ENCODE results near the gene RBSN. TPM values are rescaled to one million over a fixed set of nuclear protein-coding genes. Genes with fewer than 3 reads are reported as not detected.

RBSN gene
- total and polyA plus RNA-seq, 2 experiments from 2014 or later = 10.6 to 26.5 TPM

DNA sequence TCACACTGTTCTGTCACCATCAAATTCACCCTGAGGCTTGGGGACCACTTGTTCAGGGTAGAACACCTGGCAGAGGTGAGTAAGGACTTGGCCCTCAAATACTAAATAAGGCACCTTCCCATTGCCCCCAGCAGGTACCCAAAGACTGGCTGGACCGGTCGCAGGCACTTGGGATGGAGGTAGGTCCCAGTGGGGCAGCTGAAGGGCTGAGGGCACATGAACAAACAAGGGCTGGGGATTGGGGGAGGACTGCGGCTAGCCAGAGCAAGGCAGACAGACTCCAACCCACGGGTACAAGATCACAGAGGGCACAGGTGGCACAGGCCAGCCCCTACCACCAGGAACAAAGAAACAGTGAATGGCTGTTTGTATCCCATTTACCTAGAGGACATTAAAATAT lies 35.7 kb downstream of the RBSN start:
- Histone ChIP-seq H2AFZ (no peak overlapping the region), H3K27me3 (ENCODE audit: insufficient read depth) (no peaks in the 10 kb centered on the region), H3K79me2 (replicated peaks; ENCODE audit: insufficient read depth) (peaks cover 50% of the 10 kb centered on the region), H3K4me2 (peak overlapping the region; percentile 77), H3K36me3 (ENCODE audit: insufficient read depth) (peaks cover 8% of the 10 kb centered on the region), H3K27ac (ENCODE audit: low read depth) (no peak overlapping the region), H3F3A (replicated peaks; ENCODE audit: low read depth) (no peaks in the 10 kb centered on the region), H3K4me3 (peak overlapping the region; percentile 93), H3K9me2 (ENCODE audit: insufficient read depth) (no peaks in the 10 kb centered on the region), H4K20me1 (replicated peaks; ENCODE audit: insufficient read depth) (peaks cover 8% of the 10 kb centered on the region; the same call in 1 of the 2 replicates), H3K4me1 (ENCODE audit: insufficient read depth) (peaks cover 6% of the 10 kb centered on the region; the same call in 1 of the 2 replicates)
- Mint-ChIP-seq H3K4me1 (peaks cover 18% of the 10 kb centered on the region), H3K36me3 (ENCODE audit: low read depth) (peaks cover 47% of the 10 kb centered on the region), H3K27ac (0 out of 2 replicates have a peak overlapping the region, but pooled peaks have one; percentile 65), H3K9me3 (peaks cover 4% of the 10 kb centered on the region), H3K4me3 (peak overlapping the region; percentile 98), H3K27me3 (ENCODE audit: insufficient read depth, low read depth, poor library complexity) (peaks cover 10% of the 10 kb centered on the region)
- DNase-seq (ENCODE audit: low spot score) (no peak), ATAC-seq (no peak)
- TF ChIP-seq, protein P1, sequence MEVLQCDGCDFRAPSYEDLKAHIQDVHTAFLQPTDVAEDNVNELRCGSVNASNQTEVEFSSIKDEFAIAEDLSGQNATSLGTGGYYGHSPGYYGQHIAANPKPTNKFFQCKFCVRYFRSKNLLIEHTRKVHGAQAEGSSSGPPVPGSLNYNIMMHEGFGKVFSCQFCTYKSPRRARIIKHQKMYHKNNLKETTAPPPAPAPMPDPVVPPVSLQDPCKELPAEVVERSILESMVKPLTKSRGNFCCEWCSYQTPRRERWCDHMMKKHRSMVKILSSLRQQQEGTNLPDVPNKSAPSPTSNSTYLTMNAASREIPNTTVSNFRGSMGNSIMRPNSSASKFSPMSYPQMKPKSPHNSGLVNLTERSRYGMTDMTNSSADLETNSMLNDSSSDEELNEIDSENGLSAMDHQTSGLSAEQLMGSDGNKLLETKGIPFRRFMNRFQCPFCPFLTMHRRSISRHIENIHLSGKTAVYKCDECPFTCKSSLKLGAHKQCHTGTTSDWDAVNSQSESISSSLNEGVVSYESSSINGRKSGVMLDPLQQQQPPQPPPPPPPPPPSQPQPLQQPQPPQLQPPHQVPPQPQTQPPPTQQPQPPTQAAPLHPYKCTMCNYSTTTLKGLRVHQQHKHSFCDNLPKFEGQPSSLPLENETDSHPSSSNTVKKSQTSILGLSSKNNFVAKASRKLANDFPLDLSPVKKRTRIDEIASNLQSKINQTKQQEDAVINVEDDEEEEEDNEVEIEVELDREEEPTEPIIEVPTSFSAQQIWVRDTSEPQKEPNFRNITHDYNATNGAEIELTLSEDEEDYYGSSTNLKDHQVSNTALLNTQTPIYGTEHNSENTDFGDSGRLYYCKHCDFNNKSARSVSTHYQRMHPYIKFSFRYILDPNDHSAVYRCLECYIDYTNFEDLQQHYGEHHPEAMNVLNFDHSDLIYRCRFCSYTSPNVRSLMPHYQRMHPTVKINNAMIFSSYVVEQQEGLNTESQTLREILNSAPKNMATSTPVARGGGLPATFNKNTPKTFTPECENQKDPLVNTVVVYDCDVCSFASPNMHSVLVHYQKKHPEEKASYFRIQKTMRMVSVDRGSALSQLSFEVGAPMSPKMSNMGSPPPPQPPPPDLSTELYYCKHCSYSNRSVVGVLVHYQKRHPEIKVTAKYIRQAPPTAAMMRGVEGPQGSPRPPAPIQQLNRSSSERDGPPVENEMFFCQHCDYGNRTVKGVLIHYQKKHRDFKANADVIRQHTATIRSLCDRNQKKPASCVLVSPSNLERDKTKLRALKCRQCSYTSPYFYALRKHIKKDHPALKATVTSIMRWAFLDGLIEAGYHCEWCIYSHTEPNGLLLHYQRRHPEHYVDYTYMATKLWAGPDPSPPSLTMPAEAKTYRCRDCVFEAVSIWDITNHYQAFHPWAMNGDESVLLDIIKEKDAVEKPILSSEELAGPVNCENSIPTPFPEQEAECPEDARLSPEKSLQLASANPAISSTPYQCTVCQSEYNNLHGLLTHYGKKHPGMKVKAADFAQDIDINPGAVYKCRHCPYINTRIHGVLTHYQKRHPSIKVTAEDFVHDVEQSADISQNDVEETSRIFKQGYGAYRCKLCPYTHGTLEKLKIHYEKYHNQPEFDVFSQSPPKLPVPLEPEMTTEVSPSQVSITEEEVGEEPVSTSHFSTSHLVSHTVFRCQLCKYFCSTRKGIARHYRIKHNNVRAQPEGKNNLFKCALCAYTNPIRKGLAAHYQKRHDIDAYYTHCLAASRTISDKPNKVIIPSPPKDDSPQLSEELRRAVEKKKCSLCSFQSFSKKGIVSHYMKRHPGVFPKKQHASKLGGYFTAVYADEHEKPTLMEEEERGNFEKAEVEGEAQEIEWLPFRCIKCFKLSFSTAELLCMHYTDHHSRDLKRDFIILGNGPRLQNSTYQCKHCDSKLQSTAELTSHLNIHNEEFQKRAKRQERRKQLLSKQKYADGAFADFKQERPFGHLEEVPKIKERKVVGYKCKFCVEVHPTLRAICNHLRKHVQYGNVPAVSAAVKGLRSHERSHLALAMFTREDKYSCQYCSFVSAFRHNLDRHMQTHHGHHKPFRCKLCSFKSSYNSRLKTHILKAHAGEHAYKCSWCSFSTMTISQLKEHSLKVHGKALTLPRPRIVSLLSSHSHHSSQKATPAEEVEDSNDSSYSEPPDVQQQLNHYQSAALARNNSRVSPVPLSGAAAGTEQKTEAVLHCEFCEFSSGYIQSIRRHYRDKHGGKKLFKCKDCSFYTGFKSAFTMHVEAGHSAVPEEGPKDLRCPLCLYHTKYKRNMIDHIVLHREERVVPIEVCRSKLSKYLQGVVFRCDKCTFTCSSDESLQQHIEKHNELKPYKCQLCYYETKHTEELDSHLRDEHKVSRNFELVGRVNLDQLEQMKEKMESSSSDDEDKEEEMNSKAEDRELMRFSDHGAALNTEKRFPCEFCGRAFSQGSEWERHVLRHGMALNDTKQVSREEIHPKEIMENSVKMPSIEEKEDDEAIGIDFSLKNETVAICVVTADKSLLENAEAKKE (CRISPR knock-in tag; IDR thresholded peaks at IDR 0.05) = no peak
- TF ChIP-seq, protein P2, sequence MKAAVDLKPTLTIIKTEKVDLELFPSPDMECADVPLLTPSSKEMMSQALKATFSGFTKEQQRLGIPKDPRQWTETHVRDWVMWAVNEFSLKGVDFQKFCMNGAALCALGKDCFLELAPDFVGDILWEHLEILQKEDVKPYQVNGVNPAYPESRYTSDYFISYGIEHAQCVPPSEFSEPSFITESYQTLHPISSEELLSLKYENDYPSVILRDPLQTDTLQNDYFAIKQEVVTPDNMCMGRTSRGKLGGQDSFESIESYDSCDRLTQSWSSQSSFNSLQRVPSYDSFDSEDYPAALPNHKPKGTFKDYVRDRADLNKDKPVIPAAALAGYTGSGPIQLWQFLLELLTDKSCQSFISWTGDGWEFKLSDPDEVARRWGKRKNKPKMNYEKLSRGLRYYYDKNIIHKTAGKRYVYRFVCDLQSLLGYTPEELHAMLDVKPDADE (IDR thresholded peaks at IDR 0.05) = no peak
- no peak for TF ChIP-seq ZNF114 (CRISPR knock-in tag; IDR thresholded peaks at IDR 0.05)
- no peak for TF ChIP-seq STAT1 (IDR thresholded peaks at IDR 0.05; ENCODE audit: unreplicated experiment)
- no peak for TF ChIP-seq POLR2AphosphoS5 (IDR thresholded peaks at IDR 0.05; ENCODE audit: low read depth)
- TF ChIP-seq EZH2phosphoT487 (IDR thresholded peaks at IDR 0.05; ENCODE audit: unreplicated experiment) = no peak
- no peak for TF ChIP-seq EZH2 (IDR thresholded peaks at IDR 0.05; ENCODE audit: low read depth, unreplicated experiment)
- no peak for TF ChIP-seq CREB1 (CRISPR knock-in tag; IDR thresholded peaks at IDR 0.05; ENCODE audit: low read depth)
- no peak for TF ChIP-seq NANOG (IDR thresholded peaks at IDR 0.05; ENCODE audit: borderline replicate concordance)
- no peak for TF ChIP-seq ZNF331 (CRISPR knock-in tag; IDR thresholded peaks at IDR 0.05; ENCODE audit: low read depth)
- TF ChIP-seq JUNB (IDR thresholded peaks at IDR 0.05; ENCODE audit: unreplicated experiment) = no peak
- TF ChIP-seq, protein P3, sequence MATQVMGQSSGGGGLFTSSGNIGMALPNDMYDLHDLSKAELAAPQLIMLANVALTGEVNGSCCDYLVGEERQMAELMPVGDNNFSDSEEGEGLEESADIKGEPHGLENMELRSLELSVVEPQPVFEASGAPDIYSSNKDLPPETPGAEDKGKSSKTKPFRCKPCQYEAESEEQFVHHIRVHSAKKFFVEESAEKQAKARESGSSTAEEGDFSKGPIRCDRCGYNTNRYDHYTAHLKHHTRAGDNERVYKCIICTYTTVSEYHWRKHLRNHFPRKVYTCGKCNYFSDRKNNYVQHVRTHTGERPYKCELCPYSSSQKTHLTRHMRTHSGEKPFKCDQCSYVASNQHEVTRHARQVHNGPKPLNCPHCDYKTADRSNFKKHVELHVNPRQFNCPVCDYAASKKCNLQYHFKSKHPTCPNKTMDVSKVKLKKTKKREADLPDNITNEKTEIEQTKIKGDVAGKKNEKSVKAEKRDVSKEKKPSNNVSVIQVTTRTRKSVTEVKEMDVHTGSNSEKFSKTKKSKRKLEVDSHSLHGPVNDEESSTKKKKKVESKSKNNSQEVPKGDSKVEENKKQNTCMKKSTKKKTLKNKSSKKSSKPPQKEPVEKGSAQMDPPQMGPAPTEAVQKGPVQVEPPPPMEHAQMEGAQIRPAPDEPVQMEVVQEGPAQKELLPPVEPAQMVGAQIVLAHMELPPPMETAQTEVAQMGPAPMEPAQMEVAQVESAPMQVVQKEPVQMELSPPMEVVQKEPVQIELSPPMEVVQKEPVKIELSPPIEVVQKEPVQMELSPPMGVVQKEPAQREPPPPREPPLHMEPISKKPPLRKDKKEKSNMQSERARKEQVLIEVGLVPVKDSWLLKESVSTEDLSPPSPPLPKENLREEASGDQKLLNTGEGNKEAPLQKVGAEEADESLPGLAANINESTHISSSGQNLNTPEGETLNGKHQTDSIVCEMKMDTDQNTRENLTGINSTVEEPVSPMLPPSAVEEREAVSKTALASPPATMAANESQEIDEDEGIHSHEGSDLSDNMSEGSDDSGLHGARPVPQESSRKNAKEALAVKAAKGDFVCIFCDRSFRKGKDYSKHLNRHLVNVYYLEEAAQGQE (IDR thresholded peaks at IDR 0.05; ENCODE audit: unreplicated experiment) = no peak

Measured in GM23338 (cell line).